Fibroblast of mammary gland (primary cell): ENCODE data around the gene ESX1.
"Not testable (repeated sequence)": the region's sequence is repeated elsewhere in the genome, so short reads cannot be mapped to it uniquely, and the experiment has no call there.

Experiments
- DNase-seq: peaks from one replicate; pipeline ENCODE4 v3.0.0-alpha.2; 2010; ENCODE audit warnings: low read depth
- H3K4me3 ChIP-seq: 2 replicates; pipeline ENCODE4 v1.5.1; 2011; ENCODE audit warnings: low read depth, mild to moderate bottlenecking, low read length, moderate library complexity; ENCODE audit not compliant: control insufficient read depth
- TF ChIP-seq, protein P1 (sequence below): conservative IDR thresholded peaks from 2 replicates; pipeline ENCODE4 v1.5.1; 2011; ENCODE audit warnings: low read depth, low read length, inconsistent platforms; ENCODE audit not compliant: control insufficient read depth, insufficient read depth

Gene ESX1

DNA sequence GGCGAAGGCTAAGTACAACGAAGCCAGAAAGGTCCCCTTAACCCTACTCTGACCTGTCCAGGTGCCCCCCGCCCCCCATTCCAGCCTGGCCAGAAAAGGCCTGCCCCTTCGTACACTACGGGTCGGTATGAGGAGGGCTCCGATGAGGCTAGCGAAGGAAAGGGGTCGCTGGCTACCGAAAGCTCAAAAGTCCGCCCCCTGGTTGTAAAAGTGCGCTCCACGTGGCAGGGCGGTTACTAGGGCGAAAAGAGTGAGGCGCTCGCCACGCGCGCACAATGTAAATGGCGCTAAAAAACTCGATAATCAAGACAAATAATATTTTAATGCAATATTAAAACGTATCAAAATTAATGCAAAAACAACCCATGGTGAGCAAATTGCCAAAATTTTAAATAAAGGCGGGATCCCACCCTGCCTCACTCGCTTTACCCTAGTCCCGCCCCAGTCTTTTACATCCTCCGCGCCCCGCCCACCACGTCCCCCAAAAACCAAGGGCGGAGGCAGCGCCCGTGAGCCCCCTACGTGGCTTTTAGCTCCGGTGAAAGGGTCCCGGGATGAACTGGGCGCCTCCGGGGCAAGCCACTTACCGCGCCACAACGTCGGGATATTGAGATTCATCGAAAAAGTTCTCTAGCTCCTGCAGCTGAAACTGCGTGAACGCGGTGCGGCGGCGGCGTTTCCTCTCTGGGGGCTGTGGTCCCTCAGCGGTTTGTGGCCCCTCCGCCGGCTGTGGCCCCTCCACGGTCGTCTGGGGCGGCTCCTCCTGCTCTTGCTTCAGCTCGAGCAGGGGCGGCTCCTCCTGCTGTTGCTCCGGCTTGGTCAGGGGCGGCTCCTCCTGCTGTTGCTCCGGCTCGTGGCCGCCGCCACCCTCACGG is 929 bp downstream of the ESX1 start:
- TF ChIP-seq, protein P1, sequence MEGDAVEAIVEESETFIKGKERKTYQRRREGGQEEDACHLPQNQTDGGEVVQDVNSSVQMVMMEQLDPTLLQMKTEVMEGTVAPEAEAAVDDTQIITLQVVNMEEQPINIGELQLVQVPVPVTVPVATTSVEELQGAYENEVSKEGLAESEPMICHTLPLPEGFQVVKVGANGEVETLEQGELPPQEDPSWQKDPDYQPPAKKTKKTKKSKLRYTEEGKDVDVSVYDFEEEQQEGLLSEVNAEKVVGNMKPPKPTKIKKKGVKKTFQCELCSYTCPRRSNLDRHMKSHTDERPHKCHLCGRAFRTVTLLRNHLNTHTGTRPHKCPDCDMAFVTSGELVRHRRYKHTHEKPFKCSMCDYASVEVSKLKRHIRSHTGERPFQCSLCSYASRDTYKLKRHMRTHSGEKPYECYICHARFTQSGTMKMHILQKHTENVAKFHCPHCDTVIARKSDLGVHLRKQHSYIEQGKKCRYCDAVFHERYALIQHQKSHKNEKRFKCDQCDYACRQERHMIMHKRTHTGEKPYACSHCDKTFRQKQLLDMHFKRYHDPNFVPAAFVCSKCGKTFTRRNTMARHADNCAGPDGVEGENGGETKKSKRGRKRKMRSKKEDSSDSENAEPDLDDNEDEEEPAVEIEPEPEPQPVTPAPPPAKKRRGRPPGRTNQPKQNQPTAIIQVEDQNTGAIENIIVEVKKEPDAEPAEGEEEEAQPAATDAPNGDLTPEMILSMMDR = no peak
- no peak overlapping the region for H3K4me3 ChIP-seq
- no peak for DNase-seq

DNA sequence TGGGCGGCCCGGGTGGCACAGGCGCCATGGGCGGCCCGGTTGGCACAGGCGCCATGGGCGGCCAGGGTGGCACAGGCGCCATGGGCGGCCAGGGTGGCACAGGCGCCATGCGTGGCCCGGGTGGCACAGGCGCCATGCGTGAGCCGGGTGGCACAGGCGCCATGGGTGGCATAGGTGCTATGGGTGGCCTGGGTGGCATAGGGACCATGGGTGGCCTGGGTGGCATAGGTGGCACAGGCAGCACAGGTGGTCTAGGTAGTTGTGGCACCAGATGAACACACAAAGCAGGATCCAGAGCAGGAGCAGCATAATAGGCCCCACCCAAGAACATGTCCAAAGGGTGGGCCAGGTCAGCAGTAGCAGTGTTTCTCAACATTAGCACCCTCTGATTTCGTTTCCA is 4.3 kb downstream of the ESX1 start:
- TF ChIP-seq, protein P1 = no peak
- no peak for DNase-seq
- H3K4me3 ChIP-seq = no peak overlapping the region

DNA sequence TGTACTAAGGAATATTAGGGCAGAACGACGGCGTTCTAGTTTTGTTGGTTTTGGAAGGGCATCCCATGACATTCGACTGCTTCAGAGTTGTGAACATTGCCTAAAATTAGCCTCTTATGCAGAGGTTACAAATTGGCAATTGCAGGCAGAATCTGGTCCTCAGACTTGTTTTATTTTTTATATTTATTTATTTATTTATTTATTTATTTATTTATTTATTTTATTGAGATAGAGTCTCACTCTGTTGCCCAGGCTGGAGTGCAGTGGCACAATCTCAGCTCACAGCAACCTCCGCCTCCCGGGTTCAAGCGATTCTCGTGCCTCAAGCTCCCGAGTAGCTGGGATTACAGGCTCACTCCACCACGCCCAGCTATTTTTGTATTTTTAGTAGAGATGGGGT is 24.7 kb downstream of the ESX1 start:
- not testable (repeated sequence) for H3K4me3 ChIP-seq, DNase-seq

DNA sequence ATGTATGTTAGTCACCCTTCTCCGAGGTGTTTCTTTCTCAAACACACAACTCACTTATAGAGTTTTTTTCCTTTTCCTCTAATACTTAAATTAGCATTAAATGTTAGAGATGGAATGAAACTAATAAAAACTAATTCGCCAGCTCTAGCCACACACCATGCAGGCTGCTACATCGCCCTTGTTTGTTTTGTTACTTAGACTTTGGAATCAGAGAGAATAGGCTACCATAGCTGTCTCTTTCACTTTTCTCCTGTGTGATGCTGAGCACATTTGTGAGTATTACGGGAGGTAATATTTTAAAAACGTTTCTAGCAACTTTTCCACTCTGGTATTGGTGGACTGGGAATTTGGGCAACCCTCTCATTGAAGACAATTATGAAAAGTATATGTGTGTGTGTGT is 43.5 kb downstream of the ESX1 start:
- H3K4me3 ChIP-seq = no peak overlapping the region
- TF ChIP-seq, protein P1 = no peak
- DNase-seq = no peak

DNA sequence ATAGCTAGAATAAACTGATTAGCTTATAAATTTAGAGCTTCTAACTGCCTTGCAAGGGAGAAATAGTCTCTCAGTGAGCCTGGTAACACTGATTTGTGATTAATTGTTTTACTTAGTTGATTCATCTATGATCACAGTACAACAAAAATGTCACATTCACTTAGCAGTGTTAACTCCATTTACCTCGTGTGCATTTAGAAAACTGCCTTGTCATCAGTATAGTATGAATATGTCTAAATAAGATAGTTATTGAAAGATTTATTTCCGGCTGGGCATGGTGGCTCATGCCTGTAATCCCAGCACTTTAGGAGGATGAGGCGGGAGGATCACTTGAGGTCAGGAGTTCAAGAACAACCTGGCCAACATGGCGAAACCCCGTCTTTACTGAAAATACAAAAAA is 49.2 kb downstream of the ESX1 start:
- TF ChIP-seq, protein P1 = no peak
- no peak overlapping the region for H3K4me3 ChIP-seq
- DNase-seq = no peak
